Stimulated activated naive CD8-positive, alpha-beta T cell treated with anti-CD3 and anti-CD28 coated beads, Interleukin-15, Interleukin-2, amounts not matched to agents 100 U/mL and 50 U/mL, for 24 hours (primary cell): ENCODE measurements around the gene MBD5.

Experiments used
- ATAC-seq: fragments of 150-1000 bp; cut with Tn5 transposase; one replicate; pipeline ENCODE4 v1.10.0; 2021
- DNase-seq: peaks from one replicate; pipeline ENCODE4 v3.0.0; 2021

MBD5 gene

DNA sequence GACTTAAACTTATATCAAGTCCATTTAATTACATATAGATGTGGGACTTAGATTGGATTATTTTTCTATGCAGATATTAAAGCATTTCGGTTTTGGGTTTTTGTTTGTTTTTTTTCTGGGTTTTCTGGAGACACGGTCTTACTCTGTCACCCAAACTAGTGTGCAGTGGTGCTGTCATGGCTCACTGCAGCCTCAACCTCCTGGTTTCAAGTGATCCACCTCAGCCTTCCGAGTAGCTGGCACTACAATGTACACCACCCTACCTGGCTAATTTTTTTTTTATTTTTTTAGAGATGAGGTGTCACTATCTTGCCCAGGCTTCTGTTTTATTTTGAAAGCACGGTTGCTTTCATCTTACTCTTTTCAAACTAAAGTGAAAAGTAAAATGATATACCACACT is 281.6 kb downstream of the MBD5 start:
- DNase-seq (no peak), ATAC-seq (no peak)

- ATAC-seq, result no peak
These were observed 282.3 kb downstream of the MBD5 start for GRCh38 chr2:148303161-148303560.

GRCh38 chr2:148305476-148305875 is 284.6 kb downstream of the MBD5 start:
- DNase-seq (no peak), ATAC-seq (no peak)

More at GRCh38 chr2:148303161-148303560, 282.3 kb downstream of the MBD5 start:
- no peak for DNase-seq

DNA sequence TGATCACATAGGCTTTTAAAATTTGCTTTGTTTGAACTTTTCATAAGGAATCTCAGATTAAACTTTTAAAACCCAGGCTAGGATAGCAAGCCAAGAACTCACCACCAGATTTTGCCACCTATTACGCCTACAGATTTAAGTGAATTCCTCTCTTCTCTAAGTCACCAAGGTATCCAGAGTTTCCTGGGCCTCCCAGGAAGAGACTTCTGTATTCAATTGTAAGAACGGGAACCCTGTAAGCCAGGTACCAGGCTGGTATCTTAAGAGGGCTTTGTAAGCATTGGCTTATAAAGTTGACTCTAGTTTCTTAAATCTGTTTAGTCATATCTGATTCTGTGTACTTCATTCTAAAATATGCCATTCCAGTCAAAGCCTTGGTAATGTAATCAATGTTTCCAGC is 285.1 kb downstream of the MBD5 start:
- ATAC-seq (no peak), DNase-seq (no peak)

DNA sequence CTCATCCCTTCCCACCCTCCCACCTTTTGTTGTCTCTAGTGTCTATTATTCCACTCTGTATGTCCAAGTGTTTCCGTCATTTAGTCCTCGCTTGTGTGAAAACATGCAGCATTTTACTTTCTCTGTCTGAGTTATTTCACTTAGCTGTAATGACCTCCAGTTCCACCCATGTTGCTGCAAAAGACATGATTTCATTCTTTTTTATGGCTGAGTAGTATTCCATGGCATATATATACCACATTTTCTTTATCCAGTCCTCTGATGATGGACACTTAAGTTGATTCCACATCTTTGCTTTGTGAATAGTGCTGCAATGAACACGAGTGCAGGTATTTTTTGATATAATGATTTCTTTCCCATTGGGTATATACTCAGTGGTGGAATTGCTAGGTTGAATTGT is 296.7 kb downstream of the MBD5 start:
- no peak for DNase-seq
- no peak for ATAC-seq

GRCh38 chr2:148338541-148338940 is 317.6 kb downstream of the MBD5 start:
- ATAC-seq (no peak), DNase-seq (no peak)

- no peak for ATAC-seq
- DNase-seq, result no peak
These were observed 321.2 kb downstream of the MBD5 start for GRCh38 chr2:148342086-148342485.

- DNase-seq (no peak), ATAC-seq (no peak)
These were observed 329.3 kb downstream of the MBD5 start for GRCh38 chr2:148350199-148350598.

DNA sequence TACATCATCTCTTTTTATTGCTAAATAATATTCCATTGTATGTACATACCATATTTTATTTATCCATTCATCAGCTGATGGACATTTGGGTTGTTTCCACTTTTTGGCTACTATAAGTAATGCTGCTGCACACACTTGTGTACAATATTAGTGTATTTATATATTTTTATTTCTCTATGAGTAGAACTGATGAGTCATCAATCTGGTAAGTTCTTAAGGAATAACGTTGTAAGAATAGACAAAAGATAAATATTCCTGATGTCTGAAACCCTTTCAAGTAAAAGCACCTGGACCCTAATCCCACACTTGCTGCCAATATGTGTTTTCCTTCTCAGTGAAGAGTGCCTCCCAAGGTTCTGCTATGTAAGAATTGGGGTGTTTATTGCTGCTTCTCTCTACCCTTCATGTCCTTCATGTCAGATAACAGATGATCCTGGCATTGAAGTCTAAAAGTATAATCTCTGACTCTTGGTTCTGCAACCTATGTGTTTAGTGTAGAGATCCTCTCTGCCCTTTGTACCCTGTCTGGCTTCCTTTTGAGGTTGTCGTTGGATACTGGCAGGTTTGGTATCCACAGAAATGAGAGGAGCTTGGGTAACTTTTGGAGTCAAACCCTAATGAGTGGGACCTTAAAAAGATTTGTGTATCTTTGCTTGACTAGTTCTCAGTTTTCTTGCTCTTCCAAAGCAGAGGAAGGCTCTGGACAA is 330.7 kb downstream of the MBD5 start:
- ATAC-seq (no peak), DNase-seq (no peak)

- ATAC-seq, result no peak
These were observed 337.5 kb downstream of the MBD5 start for GRCh38 chr2:148358375-148358774.

GRCh38 chr2:148360662-148361061 is 339.8 kb downstream of the MBD5 start:
- DNase-seq, result no peak
- no peak for ATAC-seq

More at GRCh38 chr2:148358375-148358774, 337.5 kb downstream of the MBD5 start:
- no peak for DNase-seq

GRCh38 chr2:148362144-148362796 is 341.4 kb downstream of the MBD5 start:
- ATAC-seq, result no peak
- DNase-seq, result no peak

GRCh38 chr2:148375214-148375613 is 354.3 kb downstream of the MBD5 start:
- ATAC-seq, result no peak
- no peak for DNase-seq

DNA sequence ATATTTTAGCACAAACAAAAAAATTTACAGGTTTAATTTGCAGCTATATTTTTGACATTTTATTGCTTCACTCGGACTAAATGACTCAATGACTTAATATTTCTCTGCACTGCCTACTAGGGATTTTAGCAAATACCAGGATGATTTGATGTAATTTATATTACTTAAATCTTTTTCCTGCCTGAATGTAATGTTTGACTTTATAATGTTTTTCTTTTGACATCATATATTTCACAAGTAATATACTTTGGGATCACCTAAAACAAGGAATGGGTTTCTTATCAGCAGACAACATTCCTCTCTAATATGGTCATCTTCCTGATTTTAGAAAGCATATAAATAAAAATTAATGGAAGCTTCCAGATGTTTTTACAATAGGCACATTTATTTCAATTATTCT is 370.4 kb downstream of the MBD5 start:
- ATAC-seq (no peak), DNase-seq (no peak)

DNA sequence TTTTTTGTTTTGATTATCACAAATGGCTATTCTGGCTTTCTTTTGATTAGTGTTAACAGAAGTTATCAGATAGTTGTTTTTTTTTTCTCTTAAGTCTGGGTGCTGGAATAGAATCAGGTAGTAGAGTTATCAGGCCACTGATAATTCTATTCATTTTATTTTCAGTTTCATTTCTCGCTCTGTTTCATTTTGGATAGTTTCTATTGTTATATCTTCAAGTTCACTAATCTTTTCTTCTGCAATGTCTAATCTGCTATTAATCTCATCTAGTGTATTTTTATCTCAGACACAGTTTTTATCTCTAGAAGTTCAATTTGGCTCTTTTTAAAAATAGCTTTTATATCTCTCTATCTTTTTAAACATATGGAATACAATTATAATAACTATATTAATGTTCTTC is 381.9 kb downstream of the MBD5 start:
- no peak for DNase-seq

DNA sequence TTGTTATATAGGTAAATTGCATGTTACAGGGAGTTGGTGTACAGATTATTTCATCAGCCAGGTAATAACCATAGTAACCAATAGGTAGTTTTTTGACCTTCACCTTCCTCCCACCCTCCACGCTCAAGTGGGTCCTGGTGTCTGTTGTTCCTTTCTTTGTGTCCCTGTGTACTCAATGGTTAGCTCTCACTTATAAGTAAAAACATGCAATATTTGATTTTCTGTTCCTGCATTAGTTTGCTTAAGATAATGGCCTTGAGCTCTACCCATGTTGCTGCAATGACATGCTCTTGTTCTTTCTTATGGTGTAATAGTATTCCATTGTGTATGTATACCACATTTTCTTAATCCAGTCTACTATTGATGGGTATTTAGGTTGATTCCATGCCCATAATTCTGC is 390.0 kb downstream of the MBD5 start:
- DNase-seq, result no peak

More for the DNA sequence above, 381.9 kb downstream of the MBD5 start:
- ATAC-seq, result no peak

DNA sequence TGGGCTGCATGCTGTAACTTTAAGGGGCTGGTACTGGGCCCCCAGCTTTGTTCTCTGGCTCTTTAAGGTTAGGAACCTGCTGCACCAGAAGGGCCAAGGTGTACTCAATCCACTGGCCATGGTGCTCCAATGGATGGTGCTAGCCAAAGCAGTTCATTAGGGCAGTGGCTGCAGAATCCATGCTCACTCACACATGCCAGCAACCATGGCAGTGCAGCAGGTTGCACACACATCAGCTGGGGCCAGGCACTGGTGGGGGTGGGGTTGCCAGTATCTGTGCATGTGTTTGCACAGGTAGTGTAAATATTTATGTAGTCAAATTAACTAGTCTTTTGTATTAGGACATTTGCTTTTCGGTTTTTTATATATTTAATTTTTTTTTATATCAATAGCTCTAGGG is 395.4 kb downstream of the MBD5 start:
- no peak for ATAC-seq
- DNase-seq, result no peak

More for the DNA sequence above, 390.0 kb downstream of the MBD5 start:
- ATAC-seq, result no peak

DNA sequence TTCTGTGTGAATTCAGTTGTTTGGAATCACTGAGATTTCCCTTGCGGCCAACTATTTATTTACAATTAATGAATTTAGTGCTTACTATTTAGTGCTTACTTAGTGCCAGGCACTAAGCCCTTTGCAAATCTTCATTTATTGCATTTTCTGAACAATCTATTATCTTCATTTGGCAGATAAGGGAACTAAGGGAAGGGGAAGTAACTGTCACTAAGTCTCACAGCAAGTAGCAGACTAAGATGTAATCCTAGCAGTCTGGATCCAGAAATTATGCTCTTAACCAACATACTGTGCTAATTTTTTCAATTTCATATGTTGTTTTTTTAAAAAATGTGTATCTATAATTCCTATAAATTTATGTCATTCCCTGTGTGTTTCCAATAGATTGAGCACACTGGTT is 409.2 kb downstream of the MBD5 start:
- ATAC-seq, result no peak
- no peak for DNase-seq

DNA sequence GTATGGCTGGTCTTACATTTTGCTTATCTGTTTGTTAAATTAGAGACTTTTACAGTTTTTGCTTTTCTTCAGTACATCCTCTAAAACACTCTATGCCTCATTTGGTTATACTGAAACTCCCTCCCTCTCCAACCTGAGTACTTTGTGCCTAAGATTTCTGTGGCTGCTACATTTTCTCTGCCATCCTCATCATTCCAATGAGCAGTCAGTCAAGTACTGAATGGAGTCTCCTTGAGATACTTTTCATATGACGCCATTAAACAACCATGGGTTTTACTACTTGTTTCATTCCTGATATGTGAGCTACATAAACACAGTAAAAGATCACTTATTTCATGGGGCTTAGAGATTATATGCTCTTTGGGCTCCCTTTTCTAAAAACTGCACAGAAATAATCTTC is 427.0 kb downstream of the MBD5 start:
- DNase-seq (no peak), ATAC-seq (no peak)

GRCh38 chr2:148450531-148450930 is 429.6 kb downstream of the MBD5 start:
- no peak for ATAC-seq
- no peak for DNase-seq

DNA sequence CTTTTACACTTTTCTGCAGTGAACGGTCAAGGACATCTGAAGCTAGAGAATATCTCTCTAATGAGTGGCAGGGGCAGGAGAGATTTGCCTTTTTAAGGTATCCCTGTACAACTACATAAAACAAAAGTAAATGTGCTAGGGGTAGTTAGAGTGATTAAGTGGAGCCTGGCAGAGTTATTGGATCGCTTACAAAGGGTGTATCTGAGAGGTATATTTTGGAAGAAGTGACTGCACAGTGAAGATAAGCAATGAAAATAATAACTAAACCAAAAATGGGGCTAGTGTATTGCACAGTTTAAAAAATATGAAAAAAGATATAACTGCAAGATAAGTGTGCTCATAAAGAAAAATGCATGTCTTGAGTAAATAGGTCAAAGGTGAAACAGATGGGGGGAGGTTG is 430.2 kb downstream of the MBD5 start:
- DNase-seq (no peak), ATAC-seq (no peak)

- no peak for ATAC-seq
- DNase-seq, result no peak
These were observed 434.9 kb downstream of the MBD5 start for GRCh38 chr2:148455791-148456190.

DNA sequence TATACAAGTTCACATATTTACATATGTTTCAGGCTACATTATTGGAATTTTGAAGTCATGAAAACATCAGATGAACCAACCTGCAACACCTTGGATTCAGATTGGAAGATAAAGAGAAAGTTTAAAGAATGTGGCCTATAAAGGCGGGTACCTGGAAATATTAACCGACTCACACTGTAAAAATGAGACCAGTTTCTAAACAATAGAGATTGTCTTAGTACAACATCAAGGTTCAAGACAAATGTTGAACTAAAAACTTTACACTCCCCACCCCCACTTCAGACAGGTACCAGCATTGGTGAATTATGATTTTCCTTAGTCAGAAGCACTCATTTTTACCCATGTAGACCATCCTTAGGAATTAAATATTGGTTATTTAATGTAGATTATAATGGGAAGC is 437.3 kb downstream of the MBD5 start:
- no peak for DNase-seq
- no peak for ATAC-seq

- ATAC-seq (no peak), DNase-seq (no peak)
These were observed 438.5 kb downstream of the MBD5 start for GRCh38 chr2:148459377-148459778.
